HG02678 (cell line): ENCODE measurements around the gene GABBR1.

ENCODE experiments used
- ATAC-seq: cut with Tn5 transposase; IDR thresholded peaks from one replicate; pipeline ENCODE4 v1.9.1; 2021; ENCODE audit warnings: mild to moderate bottlenecking, moderate library complexity; ENCODE audit not compliant: unreplicated experiment

The GABBR1 gene

DNA sequence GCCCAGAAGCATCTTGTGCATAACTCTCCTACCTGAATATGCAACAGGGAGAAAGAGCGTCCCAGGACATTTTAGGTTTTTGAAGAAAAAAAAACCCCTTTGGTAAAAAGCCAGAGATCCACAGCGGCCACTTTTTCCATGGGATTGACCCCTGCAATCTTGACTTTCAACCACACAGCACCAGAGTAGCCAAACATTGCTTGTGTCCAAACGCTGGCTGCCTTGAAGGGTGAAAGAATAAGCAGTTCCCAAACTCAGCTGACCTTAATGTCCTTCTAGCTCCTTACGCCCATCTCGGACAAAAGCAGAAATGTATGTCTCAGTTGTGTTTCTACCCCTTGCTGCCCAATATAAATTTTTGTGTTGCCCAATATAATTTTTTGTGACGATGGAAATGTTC is 22.7 kb upstream of the GABBR1 start:
- ATAC-seq, result no peak

DNA sequence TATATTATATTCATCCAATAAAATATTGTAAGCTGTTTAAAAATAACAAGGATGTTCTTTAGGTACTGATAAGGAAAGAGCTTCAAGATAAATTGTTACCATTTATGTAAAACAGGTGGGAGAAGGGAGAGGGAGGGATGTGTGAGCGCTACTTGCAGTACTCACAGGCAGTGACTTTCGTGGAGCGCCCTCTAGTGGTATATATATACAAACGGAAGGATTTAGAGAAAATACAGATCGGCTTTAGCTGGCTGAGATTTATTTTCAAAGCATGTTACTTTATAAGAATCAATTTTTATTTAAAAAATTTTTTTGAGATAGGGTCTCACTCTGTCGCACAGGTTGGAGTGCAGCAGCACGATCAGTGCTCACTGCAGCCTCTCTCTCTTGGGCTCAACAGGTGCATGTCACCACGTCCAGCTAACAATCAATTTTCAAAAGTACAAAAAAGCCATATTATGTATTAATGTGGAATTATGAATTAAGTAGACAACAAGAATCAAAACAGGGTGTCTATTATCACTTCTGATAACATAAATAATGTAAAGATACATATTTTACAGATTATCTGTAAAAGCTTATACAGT is 20.6 kb upstream of the GABBR1 start:
- ATAC-seq, result no peak

DNA sequence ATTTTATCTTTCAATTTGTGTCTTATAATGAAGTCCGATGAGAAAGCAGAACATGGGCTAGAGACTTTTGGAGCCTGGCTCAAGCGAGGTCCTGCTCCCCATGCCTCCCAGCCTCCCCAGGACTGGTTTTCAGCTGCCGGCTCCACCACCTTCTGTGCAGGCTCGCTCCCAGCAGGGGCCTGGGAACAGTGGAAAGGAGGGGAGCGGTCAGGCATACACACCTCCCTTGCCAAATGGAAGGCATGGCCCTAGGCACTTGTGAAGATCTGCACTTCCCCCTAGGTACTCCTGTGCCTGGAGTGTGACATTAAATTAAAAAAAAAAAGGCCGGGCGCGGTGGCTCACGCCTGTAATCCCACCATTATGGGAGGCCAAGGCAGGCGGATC is 19.2 kb upstream of the GABBR1 start:
- no peak for ATAC-seq

DNA sequence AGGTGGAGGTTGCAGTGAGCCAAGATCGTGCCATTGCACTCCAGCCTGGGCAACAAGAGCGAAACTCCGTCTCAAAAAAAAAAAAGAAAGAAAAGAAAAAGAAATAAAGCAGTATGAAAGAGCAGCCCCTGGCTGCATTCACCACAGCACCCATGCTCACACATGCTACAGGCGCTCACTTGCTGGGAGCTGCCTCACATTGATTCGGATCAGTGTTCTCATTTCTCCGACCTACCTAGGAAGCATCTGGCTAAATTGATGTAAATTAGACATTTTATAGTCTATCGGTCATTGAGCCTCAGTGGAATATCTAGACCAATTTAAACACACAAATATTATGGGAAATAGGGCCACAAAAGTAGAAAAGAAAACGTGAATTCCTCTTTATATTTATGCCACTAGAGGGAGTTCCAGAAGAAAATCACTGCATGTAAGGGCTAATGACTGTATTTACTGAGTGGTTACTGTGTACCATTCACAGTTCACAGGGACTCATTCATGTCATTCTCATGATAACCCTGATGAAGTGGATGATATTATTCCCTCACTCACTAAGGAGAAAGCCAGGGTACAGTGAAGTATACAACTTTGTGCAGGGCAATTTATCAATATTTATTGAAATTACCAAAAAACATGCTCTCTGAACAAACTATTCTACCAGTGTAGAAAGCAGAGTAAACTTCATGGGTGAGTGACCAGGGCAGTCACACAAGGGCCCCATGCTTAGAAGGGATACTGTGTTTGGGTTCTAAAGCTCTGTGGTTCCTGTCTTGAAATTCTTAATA is 18.6 kb upstream of the GABBR1 start:
- ATAC-seq, result no peak

GRCh38 chr6:29649701-29650673 is 17.0 kb upstream of the GABBR1 start:
- peak; percentile 99 for ATAC-seq

- ATAC-seq, result no peak
These were observed 15.1 kb upstream of the GABBR1 start for GRCh38 chr6:29647927-29648642.

DNA sequence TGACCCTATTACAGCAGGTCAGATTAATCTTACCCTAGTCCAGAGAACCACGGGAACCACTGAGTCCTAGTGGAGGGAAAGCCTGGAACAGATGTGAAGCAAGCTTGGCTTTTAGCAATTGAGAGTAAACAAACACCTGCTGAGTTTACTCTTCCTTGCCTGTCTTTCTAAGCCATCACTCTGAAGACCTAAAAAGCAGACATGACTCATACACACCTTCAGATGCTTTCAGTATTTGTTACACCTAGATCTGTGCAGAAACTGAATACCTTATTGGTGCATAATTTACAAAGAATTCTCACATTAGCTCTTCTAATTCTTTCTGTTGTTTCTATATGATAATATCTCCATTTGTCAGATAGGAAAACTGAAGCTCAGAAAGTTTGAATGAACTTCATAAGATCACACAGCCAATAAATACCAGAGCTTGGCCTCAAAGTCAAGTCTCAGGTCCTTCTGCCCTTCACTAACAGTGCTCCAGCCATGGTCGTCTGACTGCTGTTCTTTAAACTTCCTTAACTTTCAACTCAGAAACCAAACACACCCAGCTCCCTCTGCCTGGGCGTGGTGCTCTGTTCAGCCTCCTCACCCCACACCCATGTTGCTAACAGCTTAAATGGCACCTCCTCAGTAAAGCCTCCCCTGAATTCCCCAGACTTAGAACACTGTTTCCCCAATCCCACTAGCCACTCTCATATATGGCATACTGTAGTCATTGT is 8.6 kb upstream of the GABBR1 start:
- ATAC-seq, result no peak

DNA sequence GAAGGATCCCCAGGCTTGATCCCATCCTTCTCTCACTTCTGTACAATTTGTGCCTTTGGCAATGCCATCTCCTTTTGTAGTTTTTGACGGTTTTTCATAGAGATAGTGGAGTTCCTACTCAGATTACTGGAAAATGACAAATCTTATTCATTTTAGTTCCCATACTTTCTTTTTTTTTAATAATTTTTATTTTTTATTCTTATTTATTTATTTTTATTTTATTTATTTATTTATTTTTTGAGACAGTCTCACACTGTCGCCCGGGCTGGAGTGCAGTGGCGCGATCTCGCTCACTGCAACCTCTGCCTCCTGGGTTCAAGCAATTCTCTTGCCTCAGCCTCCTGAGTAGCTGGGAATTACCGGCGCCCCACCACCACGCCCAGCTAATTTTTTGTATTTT is 4.3 kb upstream of the GABBR1 start:
- no peak for ATAC-seq

DNA sequence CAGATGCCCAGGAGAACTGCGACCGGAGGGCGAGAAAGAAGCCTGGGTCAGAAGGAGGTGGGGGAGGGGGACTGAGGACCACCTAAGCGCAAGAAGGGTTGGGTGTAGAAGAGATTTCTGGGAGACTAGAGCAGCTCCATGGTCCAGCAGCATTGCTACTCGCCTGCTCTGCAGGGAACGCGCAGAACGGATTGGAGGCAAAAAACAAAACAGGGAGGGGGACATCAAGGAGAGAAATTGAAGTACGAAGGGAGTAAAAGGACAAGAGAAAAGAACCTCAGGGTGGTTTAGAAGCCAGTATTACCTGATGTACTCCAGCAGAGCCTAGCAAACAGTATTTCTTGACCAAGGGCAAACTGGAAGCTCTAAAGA is 537 bp upstream of the GABBR1 start:
- ATAC-seq, result no peak

DNA sequence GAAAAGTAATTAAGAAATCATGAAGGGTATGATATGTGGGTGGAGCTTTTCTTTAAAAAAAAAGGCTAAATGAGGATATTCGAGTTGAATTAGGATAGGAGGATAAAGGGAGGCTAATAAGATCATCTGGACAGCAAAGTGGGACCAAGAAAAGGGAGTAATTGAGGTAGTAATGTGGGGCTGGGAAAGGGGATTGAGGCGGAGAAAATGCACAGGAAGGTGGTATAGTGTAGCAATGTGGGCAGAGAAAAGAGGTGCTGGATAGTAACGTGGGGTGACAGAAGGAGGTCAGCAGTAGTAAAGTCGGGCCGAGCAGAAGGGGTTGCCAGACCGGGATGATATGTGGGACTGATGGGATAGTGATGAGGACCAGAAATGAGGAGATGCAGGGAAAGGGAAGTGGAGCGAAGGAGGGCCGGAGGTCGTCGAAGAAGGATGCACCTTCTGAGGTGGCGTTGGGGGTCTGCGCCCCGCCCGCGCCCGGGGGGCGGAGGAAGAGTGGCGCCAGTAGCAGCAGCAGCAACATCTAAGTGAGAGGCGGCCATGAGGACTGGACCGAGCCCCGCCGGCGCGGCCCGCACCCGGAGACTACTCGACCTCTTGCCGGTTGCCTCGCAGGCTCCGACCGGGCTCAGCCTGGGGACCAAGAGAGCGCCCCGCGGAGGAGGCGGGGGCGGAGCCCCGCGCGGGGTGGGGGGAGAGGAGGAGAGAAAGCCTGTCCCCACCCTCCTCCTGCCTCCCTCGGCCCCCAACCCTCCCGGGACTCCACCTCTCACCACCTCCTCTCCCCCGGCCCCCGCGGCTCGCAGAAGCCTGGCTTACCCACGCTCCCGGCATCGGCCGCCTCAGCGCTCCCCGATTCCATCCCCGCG is 887 bp downstream of the GABBR1 start:
- ATAC-seq, result peak; percentile 35

DNA sequence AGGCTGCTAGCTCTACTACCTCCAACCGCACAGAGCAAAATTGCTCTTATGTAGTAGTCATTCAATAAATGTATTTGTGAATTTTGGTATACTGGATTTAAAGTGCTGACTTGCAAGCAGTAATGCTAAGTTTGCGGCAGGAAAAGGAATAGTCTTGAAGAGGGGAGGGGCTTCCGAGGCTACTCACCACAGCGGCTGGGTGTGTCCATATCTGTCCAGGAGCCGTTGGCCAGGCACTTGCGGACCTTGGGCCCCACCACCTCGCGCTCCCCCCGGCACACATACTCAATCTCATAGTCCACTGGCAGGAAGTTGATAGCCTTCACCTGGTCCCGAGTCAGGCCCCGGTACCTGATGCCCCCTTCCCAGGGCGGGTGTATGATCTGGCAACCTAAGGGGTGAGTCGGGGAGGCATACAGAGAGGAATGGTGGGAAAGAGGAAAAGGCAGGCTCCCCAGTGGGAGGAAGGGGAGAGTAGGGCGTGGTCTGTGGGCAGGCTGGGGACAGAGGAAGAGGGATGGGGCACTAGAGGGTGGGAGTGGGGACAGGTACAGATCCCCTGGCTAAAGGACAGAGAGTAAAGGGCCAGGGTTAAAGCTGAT is 1.7 kb downstream of the GABBR1 start:
- ATAC-seq, result no peak

GRCh38 chr6:29630315-29630714 is 2.7 kb downstream of the GABBR1 start:
- no peak for ATAC-seq

- no peak for ATAC-seq
These were observed 3.4 kb downstream of the GABBR1 start for GRCh38 chr6:29629571-29629970.

GRCh38 chr6:29628419-29629281 is 4.3 kb downstream of the GABBR1 start:
- no peak for ATAC-seq

GRCh38 chr6:29627755-29628418 is 5.1 kb downstream of the GABBR1 start:
- ATAC-seq, result no peak

GRCh38 chr6:29626948-29627754 is 5.8 kb downstream of the GABBR1 start:
- no peak for ATAC-seq
